T-helper 9 cell (primary cell): ENCODE results near the gene CAPS.
"Not testable (repeated sequence)": the region's sequence is repeated elsewhere in the genome, so short reads cannot be mapped to it uniquely, and the experiment has no call there.

Experiments
- DNase-seq: peaks from one replicate; pipeline ENCODE4 v3.0.0-alpha.2; 2020

The CAPS gene

DNA sequence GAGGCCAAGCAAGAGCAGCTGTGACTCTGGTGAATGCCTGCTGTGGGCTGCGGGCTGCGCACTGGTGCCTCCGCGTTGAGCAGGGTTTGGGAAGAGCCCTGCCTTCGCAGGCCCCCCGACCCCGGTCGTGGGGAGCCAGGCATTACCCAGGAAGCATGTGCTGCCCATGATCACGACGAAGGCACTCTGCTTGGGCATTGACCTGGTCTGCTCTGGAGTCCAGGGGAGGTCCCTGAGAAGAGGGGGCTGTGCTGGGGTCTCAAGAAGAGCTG is 44.7 kb downstream of the CAPS start:
- no peak for DNase-seq

DNA sequence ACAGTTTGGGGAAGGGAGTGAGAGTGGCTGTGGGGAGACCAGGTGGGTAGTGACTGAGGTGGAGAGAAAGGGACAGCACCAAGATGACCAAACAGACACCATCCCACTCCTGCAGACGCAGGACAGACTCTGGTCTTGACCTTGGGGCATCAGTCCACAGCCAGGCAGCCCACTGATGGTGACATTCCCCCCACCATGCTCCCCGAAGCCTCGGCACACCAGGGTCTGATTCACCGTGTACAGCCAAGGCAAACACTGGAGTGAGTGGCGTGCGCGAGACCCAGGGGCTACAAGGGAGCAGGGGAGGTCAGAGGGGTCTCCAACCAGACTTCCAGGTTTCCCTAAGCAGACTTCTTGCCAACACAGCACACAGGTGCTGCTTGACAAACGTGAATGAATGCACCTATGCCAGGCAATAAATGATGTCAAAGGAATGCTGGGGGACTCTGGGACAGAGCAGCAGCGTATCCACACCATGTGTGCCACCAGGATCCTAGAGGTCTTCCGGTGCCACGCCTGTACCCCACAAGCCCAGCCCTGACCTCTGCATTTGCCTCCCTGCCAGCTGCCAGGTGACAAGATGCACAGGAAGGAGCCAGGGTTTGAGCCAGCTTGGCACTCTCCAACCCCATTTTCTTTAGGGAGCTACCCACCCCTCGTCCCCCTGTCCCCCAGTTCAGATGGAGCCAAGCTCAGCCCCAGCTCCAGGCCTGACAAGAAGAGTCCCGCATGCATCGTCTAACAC is 45.4 kb downstream of the CAPS start:
- no peak for DNase-seq

DNA sequence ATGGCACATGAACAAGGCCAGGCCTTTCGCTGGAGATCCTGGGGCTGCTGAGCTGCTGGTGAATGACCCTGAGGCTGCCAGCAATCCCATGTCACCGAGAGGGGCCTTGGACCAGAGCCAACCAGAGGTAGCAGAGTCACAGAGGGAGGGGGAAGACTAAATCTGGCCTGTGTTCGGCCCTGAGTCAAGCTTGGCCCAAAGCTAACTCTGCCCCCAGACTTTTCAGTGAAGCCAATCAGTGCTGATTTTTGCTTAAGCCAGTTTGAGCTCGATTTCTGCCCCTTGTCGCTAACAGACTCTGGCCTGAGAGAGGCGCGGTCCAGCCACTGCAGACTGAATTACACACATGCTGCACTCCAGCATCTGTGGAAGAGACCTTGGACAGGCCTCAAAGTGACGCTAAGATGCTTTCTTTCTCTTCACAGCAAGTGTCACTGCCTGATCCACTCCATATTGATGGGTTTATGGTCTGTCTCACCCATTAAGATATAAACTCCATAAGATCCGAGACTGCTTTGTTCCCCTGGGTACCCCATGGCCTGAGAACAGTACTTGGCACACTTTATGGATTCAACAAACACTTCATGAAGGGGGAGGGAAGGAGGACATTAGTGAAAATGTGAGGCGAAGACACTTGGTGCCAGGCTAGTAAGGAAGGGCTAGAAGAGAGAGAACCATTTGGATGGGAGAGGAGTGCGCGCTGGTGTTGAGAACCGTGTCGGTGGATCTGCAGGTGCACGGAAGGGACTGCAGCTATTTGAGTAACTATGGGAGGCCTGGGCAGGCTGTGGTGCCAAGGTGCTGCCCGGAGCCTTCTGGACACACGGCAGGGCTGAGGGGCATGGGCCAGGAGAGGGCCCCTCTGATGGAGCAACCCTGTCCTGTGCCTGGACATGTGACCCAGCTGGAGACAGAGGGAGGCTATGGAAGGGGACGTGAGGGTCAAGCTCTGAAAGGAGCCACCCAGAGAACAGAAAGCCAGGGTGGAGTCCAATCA is 46.2 kb downstream of the CAPS start:
- no peak for DNase-seq

DNA sequence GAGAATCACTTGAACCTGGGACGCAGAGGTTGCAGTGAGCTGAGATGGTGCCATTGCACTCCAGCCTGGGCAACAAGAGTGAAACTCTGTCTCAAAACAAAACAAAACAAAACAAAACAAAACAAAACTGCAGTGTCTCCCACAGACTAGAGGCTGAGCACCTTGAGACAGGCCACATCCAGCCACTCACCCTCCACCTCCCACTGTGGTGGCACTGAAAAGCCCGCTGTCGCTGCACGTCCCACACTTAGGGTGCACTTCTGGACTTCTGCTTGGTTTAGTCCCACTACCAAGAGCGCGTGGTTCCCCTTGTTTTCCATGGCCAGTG is 47.6 kb downstream of the CAPS start:
- DNase-seq = not testable (repeated sequence)

DNA sequence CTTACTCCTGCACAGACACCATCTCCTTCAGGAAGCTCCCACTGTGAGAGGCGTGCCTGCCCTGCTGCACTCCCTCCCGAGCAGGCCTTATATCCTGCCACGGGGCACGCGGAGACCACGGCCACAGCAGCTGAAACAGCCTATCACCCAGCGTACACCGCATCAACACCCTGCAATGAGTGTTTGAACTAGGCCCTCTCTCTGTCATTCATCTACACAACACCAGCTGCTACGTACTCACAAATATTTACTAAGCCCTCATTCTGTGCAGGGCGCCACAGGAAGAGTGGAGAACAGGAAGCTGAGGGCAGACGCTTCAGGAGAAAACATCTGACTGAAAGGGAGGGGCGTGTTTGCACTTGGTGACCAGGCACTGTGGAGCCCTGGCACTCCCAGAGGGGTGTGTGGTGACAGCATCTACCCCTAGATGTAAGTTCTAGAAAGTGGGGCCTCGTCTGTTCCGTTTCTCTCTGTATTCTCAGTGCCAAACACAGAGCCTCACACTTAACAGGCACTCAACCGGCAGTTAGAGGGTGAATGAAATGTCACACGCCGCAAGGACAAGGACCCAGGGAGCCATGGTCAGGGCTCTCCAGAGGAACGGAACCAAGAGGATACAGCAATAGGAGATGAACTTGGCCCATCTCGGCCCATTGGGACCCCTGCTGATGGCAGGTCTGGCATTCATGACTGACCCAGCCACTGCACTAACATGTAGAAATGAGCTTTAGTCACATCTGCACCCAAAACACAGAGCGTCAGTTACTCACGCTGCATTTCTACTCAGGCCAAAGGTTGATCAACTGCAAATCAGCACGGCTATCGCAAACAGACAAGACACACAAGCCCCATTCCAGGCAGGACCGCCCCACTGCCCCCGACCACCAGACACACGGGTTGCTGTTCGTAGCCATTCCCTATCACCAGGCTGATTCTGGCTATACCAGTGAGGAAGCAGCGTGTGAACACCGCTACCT is 48.2 kb downstream of the CAPS start:
- DNase-seq = peak; percentile 61

DNA sequence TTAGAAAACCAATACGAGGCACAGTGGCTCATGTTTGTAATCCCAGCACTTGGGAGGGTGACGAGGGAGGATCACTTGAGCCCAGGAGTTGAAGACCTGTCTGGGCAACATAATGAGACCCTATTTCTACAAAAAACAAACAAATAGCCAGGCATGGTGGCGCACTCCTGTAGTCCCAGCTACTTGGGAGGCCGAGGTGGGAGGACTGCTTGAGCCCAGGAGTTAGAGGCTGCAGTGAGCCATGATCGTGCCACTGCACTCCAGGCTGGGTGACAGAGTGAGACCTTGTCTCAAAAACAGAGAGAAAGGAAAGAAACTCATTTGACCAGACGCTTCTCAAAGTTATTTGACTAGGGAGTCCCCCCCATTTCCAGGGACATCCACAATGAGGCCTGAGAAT is 49.2 kb downstream of the CAPS start:
- not testable (repeated sequence) for DNase-seq

DNA sequence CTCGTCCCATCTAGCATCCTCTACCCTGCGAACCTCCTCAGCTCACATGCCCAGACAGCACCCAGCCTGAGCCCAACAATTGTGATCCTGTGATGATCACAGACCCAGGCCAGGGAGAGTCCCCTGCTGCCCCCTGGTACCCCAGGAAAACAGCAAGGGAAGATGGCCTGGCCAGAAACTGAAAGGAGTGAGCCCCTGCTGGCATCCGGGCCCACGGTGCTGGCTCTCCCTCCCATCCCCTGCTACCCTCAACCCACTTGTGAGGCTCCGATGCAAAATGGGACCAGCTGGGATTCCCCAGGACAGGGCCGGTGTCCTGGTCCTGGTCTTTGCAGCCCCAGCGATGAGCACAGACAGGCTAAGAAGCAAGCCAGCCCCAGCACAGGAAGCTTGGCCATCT is 49.8 kb downstream of the CAPS start:
- no peak for DNase-seq

DNA sequence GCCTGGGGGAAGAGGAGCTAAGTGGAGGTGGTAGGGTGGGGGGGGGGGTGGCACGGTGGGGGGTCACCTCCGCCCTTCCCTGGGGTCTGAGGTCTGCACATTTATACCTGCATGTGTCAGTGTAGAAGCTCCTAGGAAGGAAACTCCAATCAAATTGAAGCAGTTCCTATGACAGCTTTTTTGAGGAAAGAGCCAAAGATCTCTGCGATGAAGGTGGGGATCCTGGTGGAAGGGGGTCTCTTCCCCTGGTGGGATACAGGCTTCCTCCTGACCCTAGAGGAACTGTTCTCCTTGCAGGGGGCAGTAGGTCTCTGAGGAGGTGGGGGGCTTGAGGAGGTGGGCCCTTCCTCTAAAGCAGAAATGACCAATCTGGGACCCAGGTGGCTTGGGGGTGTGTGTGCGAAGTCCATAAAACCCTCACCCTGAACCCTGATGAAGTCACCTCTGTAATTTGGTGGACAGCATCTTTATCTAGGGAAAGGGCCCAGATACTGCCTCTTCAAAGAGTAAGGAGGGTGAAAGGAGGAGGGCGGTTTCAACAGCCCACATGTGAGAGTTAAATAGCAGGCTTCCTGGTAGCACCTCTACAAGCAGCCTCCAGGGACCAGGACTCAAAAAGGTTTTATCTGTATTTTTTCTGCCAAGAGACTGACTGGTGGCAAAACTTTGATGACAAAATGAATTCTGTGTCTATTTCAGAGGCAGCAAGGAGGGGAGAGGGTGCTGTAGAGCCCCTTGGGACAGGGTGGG is 50.9 kb downstream of the CAPS start:
- no peak for DNase-seq
